Measurements from ENCODE around the gene GRAMD4.

Gene GRAMD4

GRCh38 chr22:46719921-46720320 is 99.7 kb downstream of the GRAMD4 start:
- no peak for DNase-seq
- in situ Hi-C loops (cut with HindIII; ENCODE audit: low pct_ligation_motif_present, low pct_unique_long_range_greater_than_20kb, low sequenced_read_pairs), result no loop called here

- no peak for DNase-seq
Measured at GRCh38 chr22:46721501-46722085, 101.4 kb downstream of the GRAMD4 start.

DNA sequence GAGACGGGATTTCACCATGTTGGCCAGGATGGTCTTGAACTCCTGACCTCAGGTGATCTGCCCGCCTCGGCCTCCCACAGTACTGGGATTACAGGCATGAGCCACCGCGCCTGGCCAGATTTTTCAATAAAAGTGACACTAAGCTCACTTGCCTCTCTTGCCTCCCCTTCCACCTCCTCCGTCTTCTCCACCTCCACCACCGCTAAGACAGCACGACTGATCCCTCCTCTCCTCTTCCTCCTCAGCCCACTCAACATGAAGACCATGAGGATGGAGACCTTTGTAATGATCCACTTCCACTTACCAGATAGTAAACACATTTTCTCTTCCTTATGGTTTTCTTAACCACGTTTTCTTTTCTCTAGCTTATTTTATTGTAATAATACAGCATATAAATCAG is 103.7 kb downstream of the GRAMD4 start:
- no peak for DNase-seq
- in situ Hi-C loops (cut with HindIII; ENCODE audit: low pct_ligation_motif_present, low pct_unique_long_range_greater_than_20kb, low sequenced_read_pairs), result no loop called here

More at GRCh38 chr22:46721501-46722085, 101.4 kb downstream of the GRAMD4 start:
- in situ Hi-C loops (cut with HindIII; ENCODE audit: low pct_ligation_motif_present, low pct_unique_long_range_greater_than_20kb, low sequenced_read_pairs), result no loop called here

DNA sequence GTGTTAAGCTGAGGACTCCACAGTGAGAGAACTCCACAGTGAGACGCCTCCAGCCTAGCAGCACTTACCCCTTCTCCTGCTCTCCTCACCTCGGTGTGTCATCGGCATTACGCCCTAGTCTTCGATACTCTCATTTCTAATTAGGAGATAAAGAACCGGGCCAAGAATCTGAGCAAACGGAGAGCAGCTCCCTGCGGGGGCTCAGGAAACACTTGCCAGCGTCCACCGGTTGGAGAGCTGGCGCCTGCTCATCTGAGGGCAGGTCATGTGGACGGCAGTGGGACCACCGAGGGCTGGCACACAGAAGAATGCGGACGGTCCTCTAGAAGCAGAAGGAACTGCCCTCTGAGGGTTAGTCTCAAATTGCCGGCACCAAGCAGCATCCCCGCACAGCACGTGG is 104.9 kb downstream of the GRAMD4 start:
- no peak for DNase-seq
- in situ Hi-C loops (cut with HindIII; ENCODE audit: low pct_ligation_motif_present, low pct_unique_long_range_greater_than_20kb, low sequenced_read_pairs), result no loop called here

GRCh38 chr22:46726066-46726985 is 106.1 kb downstream of the GRAMD4 start:
- no peak for DNase-seq
- in situ Hi-C loops (cut with HindIII; ENCODE audit: low pct_ligation_motif_present, low pct_unique_long_range_greater_than_20kb, low sequenced_read_pairs), result no loop called here

- in situ Hi-C loops (cut with HindIII; ENCODE audit: low pct_ligation_motif_present, low pct_unique_long_range_greater_than_20kb, low sequenced_read_pairs), result no loop called here
- DNase-seq, result no peak
Measured at GRCh38 chr22:46726986-46727317, 106.8 kb downstream of the GRAMD4 start.

- in situ Hi-C loops (cut with HindIII; ENCODE audit: low pct_ligation_motif_present, low pct_unique_long_range_greater_than_20kb, low sequenced_read_pairs), result no loop called here
- DNase-seq, result no peak
Measured at GRCh38 chr22:46727813-46728364, 107.7 kb downstream of the GRAMD4 start.

DNA sequence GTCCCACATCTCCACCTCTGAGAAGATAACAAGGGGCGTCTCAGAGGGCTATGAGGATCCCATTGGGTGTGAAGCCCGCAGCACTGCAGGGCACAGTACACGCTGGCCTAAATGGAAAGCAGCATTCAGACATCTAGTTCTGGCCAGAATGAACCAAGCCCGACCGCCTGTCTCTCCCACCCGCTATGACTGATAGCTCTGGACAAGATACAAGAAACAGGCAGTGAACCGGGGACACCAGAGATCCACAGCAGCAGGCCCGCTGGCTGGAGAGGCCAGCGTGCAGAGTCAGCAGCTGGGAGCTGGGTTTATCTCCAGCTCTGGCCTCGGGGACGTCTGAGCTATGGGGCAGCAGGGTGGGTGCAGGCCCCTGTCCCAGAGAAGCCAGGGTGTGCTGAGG is 108.3 kb downstream of the GRAMD4 start:
- in situ Hi-C loops (cut with HindIII; ENCODE audit: low pct_ligation_motif_present, low pct_unique_long_range_greater_than_20kb, low sequenced_read_pairs), result no loop called here

More for the DNA sequence above, 108.3 kb downstream of the GRAMD4 start:
- DNase-seq, result no peak

All from ACHN (cell line).